ENCODE data around the gene LRCH1. TPM values are rescaled to one million over a fixed set of nuclear protein-coding genes. Genes with fewer than 3 reads are reported as not detected.

LRCH1 gene
- total and polyA plus RNA-seq, 2 of the 13 experiments (the other 11 are each of a cell fraction or from before 2014, with no cell fraction given) = 4.1 to 12.6 TPM

GRCh38 chr13:46607768-46608564 lies 55.0 kb downstream of the LRCH1 start (continued):
- TF ChIP-seq ZUFSP (CRISPR knock-in tag; IDR thresholded peaks at IDR 0.05; ENCODE audit: borderline replicate concordance) = no peak
- no peak for TF ChIP-seq ZNF431 (CRISPR knock-in tag; IDR thresholded peaks at IDR 0.05; ENCODE audit: borderline replicate concordance, low read depth)
- no peak for TF ChIP-seq FOXK2 (IDR thresholded peaks at IDR 0.05)
- TF ChIP-seq DBP (CRISPR knock-in tag; IDR thresholded peaks at IDR 0.05; ENCODE audit: not compliant biosample characterization) = no peak
- no peak for TF ChIP-seq ZNF629 (CRISPR knock-in tag; conservative IDR thresholded peaks at IDR 0.05)
- peak; percentile 94 for TF ChIP-seq MED1 (CRISPR knock-in tag; IDR thresholded peaks at IDR 0.05)
- TF ChIP-seq SUZ12 (IDR thresholded peaks at IDR 0.05; ENCODE audit: low read depth, low read length) = no peak
- no peak for TF ChIP-seq ZFYVE20 (CRISPR knock-in tag; IDR thresholded peaks at IDR 0.05; ENCODE audit: borderline replicate concordance, low read depth)
- peak; percentile 31; the same call in 1 of the 2 replicates for TF ChIP-seq SIX4 (CRISPR knock-in tag; IDR thresholded peaks at IDR 0.05)
- no peak for TF ChIP-seq ZNF704 (CRISPR knock-in tag; IDR thresholded peaks at IDR 0.05; ENCODE audit: borderline replicate concordance)
- no peak for TF ChIP-seq NONO (IDR thresholded peaks at IDR 0.05)
- TF ChIP-seq NONO (CRISPR knock-in tag; conservative IDR thresholded peaks at IDR 0.05) = no peak
- TF ChIP-seq TBX2 (CRISPR knock-in tag; IDR thresholded peaks at IDR 0.05; ENCODE audit: borderline replicate concordance) = peak; percentile 90
- no peak for TF ChIP-seq EED (CRISPR knock-in tag; IDR thresholded peaks at IDR 0.05)
- no peak for TF ChIP-seq MBNL3 (CRISPR knock-in tag; conservative IDR thresholded peaks at IDR 0.05)
- no peak for TF ChIP-seq ZNF3 (CRISPR knock-in tag; IDR thresholded peaks at IDR 0.05)
- TF ChIP-seq HOXA7 (CRISPR knock-in tag; IDR thresholded peaks at IDR 0.05) = no peak
- TF ChIP-seq KDM5A (IDR thresholded peaks at IDR 0.05; ENCODE audit: borderline replicate concordance, low read length) = no peak
- peak; percentile 92 for TF ChIP-seq FOXP4 (CRISPR knock-in tag; IDR thresholded peaks at IDR 0.05)
- no peak for TF ChIP-seq ZNF256 (CRISPR knock-in tag; conservative IDR thresholded peaks at IDR 0.05)
- no peak for TF ChIP-seq MAZ (IDR thresholded peaks at IDR 0.05; ENCODE audit: borderline replicate concordance, low read depth, low read length)
- no peak for TF ChIP-seq MAZ (CRISPR knock-in tag; IDR thresholded peaks at IDR 0.05; ENCODE audit: low read depth)
- no peak for TF ChIP-seq ZBTB2 (CRISPR knock-in tag; IDR thresholded peaks at IDR 0.05; ENCODE audit: low read depth)
- no peak for TF ChIP-seq ZNF564 (CRISPR knock-in tag; IDR thresholded peaks at IDR 0.05)

Measured in HepG2 (cell line).